Keratinocyte (primary cell): ENCODE data around the gene SMIM28. TPM values are rescaled to one million over a fixed set of nuclear protein-coding genes. Genes with fewer than 3 reads are reported as not detected.

Experiments
- DNase-seq: peaks from one replicate; pipeline ENCODE4 v3.0.0-alpha.2; 2011; ENCODE audit warnings: low read depth, missing footprints, low spot score
- FAIRE-seq: peaks from 2 replicates; lab custom pipeline; 2011; peaks lifted over from hg19 to GRCh38; lab: Jason Lieb, UNC
- H2AFZ ChIP-seq: 2 replicates; pipeline ENCODE4 v1.6.0; 2012; ENCODE audit warnings: low read length, control low read depth, inconsistent platforms; ENCODE audit not compliant: control insufficient read depth
- H3K27ac ChIP-seq: 2 replicates; pipeline ENCODE4 v1.5.1; 2011; ENCODE audit warnings: low read length; ENCODE audit not compliant: control insufficient read depth, insufficient read depth
- H3K27me3 ChIP-seq: 3 replicates; pipeline ENCODE4 v1.6.0; 2011; ENCODE audit warnings: low read length; ENCODE audit not compliant: control insufficient read depth, insufficient read depth; ENCODE audit errors: extremely low read depth
- H3K36me3 ChIP-seq, 2 experiments: 2 replicates in 1 of 2; 3 replicates in 1 of 2; pipeline ENCODE4 v1.5.1; 2011; ENCODE audit warnings: low read length in 2 of 2, mild to moderate bottlenecking in 1 of 2; ENCODE audit not compliant: control insufficient read depth in 2 of 2, insufficient read depth in 2 of 2; ENCODE audit errors: extremely low read depth in 1 of 2
- H3K4me1 ChIP-seq: 3 replicates; pipeline ENCODE4 v1.5.1; 2011; ENCODE audit warnings: low read length; ENCODE audit not compliant: control insufficient read depth, insufficient read depth; ENCODE audit errors: extremely low read depth
- H3K4me2 ChIP-seq: 3 replicates; pipeline ENCODE4 v1.6.0; 2011; ENCODE audit warnings: low read depth, low read length; ENCODE audit not compliant: control insufficient read depth, insufficient read depth; ENCODE audit errors: extremely low read depth
- H3K4me3 ChIP-seq, 3 experiments: fragments of 200-600 bp in 1 of 3; sonication (generic) in 1 of 3; 2 replicates in 2 of 3; 3 replicates in 1 of 3; pipeline ENCODE4 v1.5.1; 2011 to 2016; ENCODE audit warnings: low read length in 3 of 3, mild to moderate bottlenecking in 3 of 3, control low read depth in 2 of 3, inconsistent platforms in 1 of 3, low read depth in 1 of 3, mixed read lengths in 1 of 3, mixed run types in 1 of 3, moderate library complexity in 1 of 3; ENCODE audit not compliant: control insufficient read depth in 2 of 3, insufficient read depth in 2 of 3; ENCODE audit errors: extremely low read depth in 1 of 3
- H3K79me2 ChIP-seq: 2 replicates; pipeline ENCODE4 v1.6.0; 2012; ENCODE audit warnings: low read length; ENCODE audit not compliant: control insufficient read depth, insufficient read depth
- H3K9ac ChIP-seq: 3 replicates; pipeline ENCODE4 v1.6.0; 2011; ENCODE audit warnings: low read length; ENCODE audit not compliant: control insufficient read depth, insufficient read depth; ENCODE audit errors: extremely low read depth
- H3K9me1 ChIP-seq: 3 replicates; pipeline ENCODE4 v1.6.0; 2011; ENCODE audit warnings: low read length; ENCODE audit not compliant: control insufficient read depth, insufficient read depth; ENCODE audit errors: extremely low read depth
- H3K9me3 ChIP-seq: 2 replicates; pipeline ENCODE4 v1.5.1; 2012; ENCODE audit warnings: low read depth, low read length; ENCODE audit not compliant: control insufficient read depth
- H4K20me1 ChIP-seq: 3 replicates; pipeline ENCODE4 v1.6.0; 2011; ENCODE audit warnings: low read length; ENCODE audit not compliant: control insufficient read depth, insufficient read depth; ENCODE audit errors: extremely low read depth
- EZH2 ChIP-seq: IDR thresholded peaks from one replicate; pipeline ENCODE4 v1.6.1; 2012; ENCODE audit warnings: inconsistent platforms, mild to moderate bottlenecking, low read length, moderate library complexity
- dilution Hi-C: fragments of 300-500 bp; cut with MboI; formaldehyde crosslinking; loops from one replicate; pipeline ENCODE4 v1.7.0; 2020; ENCODE audit warnings: low sequenced_read_pairs; ENCODE audit not compliant: extremely low pct_ligation_motif_present
- polyA plus RNA-seq, 5 experiments: library from polyadenylated mRNA; depleted of rRNA in 3 of 5; stranded (reverse) in 3 of 5; stranded (forward) in 1 of 5; unstranded in 1 of 5; fragments of >200 nt; gene quantifications; 1 replicate in 1 of 5; 2 replicates in 3 of 5; 3 replicates in 1 of 5; pipeline versions ENCODE4 v1.2.1 to v1.2.3, GENCODE V29; 2011 to 2012; ENCODE audit warnings: missing spikeins in 2 of 5, low read depth in 1 of 5, low replicate concordance in 1 of 5
- TF ChIP-seq, protein P1 (sequence below), 3 experiments: IDR thresholded peaks in 1 of 3; conservative IDR thresholded peaks in 1 of 3; optimal IDR thresholded peaks in 1 of 3; 2 replicates in 2 of 3; 3 replicates in 1 of 3; pipeline versions ENCODE3 to v1.5.1; 2011; ENCODE audit warnings: low read length in 3 of 3, mild to moderate bottlenecking in 3 of 3, moderate library complexity in 2 of 3, control low read depth in 1 of 3, inconsistent platforms in 1 of 3; ENCODE audit not compliant: insufficient read depth in 2 of 3; ENCODE audit errors: extremely low read depth in 1 of 3

SMIM28 gene
- polyA plus RNA-seq, 1 donor (not counting 4 experiments of a cell fraction or from before 2014, with no cell fraction given), result not detected

DNA sequence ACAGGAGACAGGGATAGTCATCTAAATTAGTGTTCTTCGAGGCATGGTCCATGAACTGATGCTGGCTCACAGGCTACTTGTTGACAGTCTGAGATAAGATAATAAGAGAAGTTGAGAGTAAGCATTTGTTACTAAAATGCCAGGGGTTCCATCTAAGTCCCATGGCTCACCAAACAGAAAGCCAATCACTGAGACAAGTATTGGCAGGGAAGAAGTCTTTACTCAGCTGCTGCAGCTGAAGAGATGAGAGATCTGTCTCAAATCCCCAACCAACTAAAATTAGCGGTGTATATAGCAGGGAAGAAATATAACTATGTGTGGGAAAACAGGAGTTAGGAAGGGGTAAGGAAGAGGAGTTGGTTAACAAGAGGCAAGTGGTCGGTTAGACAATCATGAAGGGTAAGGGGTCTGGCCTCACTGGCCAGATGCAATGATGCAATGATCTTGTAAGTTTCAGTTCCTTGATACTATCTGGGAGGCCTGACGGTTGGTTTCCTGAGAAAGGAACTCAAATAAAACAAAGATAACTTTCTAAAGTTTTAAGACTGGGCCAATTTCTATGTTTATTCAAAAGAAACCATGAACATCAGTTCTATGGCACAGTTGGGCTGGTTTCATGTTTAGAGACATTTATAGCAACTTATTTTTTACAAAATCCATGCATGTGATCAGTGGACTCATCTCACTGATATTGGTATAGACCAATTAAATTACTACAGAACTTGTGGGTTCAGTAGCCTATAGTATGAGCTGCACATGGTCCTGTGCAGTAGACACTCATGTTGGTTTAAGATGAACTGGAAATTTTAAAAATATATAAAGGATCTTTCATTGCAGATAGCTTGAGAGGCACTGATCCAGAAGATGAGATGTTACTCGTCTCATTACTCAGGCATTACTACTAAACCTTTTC, 16.4 kb downstream of the SMIM28 start:
- Histone ChIP-seq H3K4me3 (no peak overlapping the region), H3K27ac (no peak overlapping the region), H2AFZ (no peak overlapping the region), H3K4me1 (no peaks in the 10 kb centered on the region), H3K9me1 (no peaks in the 10 kb centered on the region), H3K4me2 (no peak overlapping the region), H3K9ac (no peak overlapping the region), H3K36me3 (no peaks in the 10 kb centered on the region), H4K20me1 (no peaks in the 10 kb centered on the region), H3K79me2 (no peaks in the 10 kb centered on the region), H3K27me3 (no peaks in the 10 kb centered on the region), H3K9me3 (no peaks in the 10 kb centered on the region)
- DNase-seq (no peak), FAIRE-seq (no peak)
- no peak for TF ChIP-seq EZH2
- TF ChIP-seq, protein P1, sequence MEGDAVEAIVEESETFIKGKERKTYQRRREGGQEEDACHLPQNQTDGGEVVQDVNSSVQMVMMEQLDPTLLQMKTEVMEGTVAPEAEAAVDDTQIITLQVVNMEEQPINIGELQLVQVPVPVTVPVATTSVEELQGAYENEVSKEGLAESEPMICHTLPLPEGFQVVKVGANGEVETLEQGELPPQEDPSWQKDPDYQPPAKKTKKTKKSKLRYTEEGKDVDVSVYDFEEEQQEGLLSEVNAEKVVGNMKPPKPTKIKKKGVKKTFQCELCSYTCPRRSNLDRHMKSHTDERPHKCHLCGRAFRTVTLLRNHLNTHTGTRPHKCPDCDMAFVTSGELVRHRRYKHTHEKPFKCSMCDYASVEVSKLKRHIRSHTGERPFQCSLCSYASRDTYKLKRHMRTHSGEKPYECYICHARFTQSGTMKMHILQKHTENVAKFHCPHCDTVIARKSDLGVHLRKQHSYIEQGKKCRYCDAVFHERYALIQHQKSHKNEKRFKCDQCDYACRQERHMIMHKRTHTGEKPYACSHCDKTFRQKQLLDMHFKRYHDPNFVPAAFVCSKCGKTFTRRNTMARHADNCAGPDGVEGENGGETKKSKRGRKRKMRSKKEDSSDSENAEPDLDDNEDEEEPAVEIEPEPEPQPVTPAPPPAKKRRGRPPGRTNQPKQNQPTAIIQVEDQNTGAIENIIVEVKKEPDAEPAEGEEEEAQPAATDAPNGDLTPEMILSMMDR (optimal IDR thresholded peaks at IDR 0.05 in 1 of 3, IDR thresholded peaks at IDR 0.05 in 1 of 3, conservative IDR thresholded peaks at IDR 0.05 in 1 of 3; ENCODE audit: extremely low read depth in 1 of 3, insufficient read depth in 2 of 3, low read length in 3 of 3), result no peak
- dilution Hi-C loops, result no loop called here

DNA sequence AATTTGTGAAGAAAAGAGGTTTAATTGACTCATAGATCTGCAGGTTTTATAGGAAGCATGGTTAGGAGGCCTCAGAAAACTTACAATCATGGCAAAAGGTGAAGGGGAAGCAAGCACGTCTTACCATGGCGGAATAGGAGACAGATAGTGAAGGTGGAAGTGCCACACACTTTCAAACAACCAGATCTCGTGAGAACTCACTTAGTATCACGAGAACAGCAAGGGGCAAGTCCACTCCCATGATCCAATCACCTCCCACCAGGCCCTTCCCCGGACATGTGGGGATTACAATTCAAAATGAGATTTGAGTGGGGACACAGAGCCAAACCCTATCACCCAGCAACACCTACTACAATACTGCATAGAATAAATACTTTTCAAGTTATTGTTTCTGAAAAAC, 19.0 kb downstream of the SMIM28 start:
- H3K9me3 ChIP-seq, result no peaks in the 10 kb centered on the region
- H3K4me3 ChIP-seq, result no peak overlapping the region
- H3K27ac ChIP-seq, result no peak overlapping the region
- TF ChIP-seq EZH2, result no peak
- TF ChIP-seq, protein P1 (optimal IDR thresholded peaks at IDR 0.05 in 1 of 3, IDR thresholded peaks at IDR 0.05 in 1 of 3, conservative IDR thresholded peaks at IDR 0.05 in 1 of 3; ENCODE audit: extremely low read depth in 1 of 3, insufficient read depth in 2 of 3, low read length in 3 of 3), result no peak
- no peaks in the 10 kb centered on the region for H3K4me1 ChIP-seq
- dilution Hi-C loops, result no loop called here
- no peak overlapping the region for H3K9ac ChIP-seq
- H4K20me1 ChIP-seq, result no peaks in the 10 kb centered on the region
- DNase-seq, result no peak
- no peaks in the 10 kb centered on the region for H3K36me3 ChIP-seq
- H2AFZ ChIP-seq, result no peak overlapping the region
- FAIRE-seq, result no peak
- H3K27me3 ChIP-seq, result no peaks in the 10 kb centered on the region
- no peaks in the 10 kb centered on the region for H3K9me1 ChIP-seq
- no peaks in the 10 kb centered on the region for H3K79me2 ChIP-seq
- H3K4me2 ChIP-seq, result no peak overlapping the region
